ENCODE measurements around the gene HERC5.

DNA sequence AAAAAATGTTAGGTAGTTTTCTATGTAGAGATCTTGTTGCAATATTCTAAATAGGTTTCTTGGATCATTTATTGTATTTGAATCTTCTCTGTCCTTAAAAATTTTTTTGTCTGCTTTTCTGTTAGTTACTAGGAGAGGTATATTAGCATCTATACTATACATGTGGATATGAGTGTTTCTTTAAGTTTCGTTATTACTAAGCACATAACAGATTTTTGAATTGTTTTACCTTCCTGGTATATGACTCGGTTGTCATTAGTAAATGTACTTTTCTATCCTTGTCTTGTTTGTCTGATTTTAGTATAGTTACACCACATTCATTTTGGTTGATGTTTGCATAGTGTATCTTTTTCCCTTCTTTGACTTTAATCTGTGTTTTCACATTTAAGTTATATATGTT, 46.4 kb downstream of the HERC5 start:
- TF ChIP-seq, protein P1, sequence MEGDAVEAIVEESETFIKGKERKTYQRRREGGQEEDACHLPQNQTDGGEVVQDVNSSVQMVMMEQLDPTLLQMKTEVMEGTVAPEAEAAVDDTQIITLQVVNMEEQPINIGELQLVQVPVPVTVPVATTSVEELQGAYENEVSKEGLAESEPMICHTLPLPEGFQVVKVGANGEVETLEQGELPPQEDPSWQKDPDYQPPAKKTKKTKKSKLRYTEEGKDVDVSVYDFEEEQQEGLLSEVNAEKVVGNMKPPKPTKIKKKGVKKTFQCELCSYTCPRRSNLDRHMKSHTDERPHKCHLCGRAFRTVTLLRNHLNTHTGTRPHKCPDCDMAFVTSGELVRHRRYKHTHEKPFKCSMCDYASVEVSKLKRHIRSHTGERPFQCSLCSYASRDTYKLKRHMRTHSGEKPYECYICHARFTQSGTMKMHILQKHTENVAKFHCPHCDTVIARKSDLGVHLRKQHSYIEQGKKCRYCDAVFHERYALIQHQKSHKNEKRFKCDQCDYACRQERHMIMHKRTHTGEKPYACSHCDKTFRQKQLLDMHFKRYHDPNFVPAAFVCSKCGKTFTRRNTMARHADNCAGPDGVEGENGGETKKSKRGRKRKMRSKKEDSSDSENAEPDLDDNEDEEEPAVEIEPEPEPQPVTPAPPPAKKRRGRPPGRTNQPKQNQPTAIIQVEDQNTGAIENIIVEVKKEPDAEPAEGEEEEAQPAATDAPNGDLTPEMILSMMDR (IDR thresholded peaks at IDR 0.05 in 2 of 3, conservative IDR thresholded peaks at IDR 0.05 in 1 of 3; ENCODE audit: borderline replicate concordance in 1 of 3, insufficient read depth in 1 of 3, low read depth in 2 of 3, low read length in 2 of 3): no peak
- TF ChIP-seq ELF1 (IDR thresholded peaks at IDR 0.05; ENCODE audit: borderline replicate concordance, low read depth) (no peak), EZH2 (IDR thresholded peaks at IDR 0.05) (no peak), ZNF274 (IDR thresholded peaks at IDR 0.05; ENCODE audit: low read depth, low read length) (no peak), RAD21 (IDR thresholded peaks at IDR 0.05; ENCODE audit: low read depth) (no peak), POLR2A (IDR thresholded peaks at IDR 0.05; ENCODE audit: borderline replicate concordance, extremely low read depth, insufficient read depth, insufficient read length) (no peak), FOSL1 (IDR thresholded peaks at IDR 0.05; ENCODE audit: low read depth) (no peak), ZFX (IDR thresholded peaks at IDR 0.05) (no peak), TCF7L2 (IDR thresholded peaks at IDR 0.05; ENCODE audit: borderline replicate concordance, extremely low read depth, insufficient read depth, insufficient read length) (no peak), SP1 (IDR thresholded peaks at IDR 0.05; ENCODE audit: low read depth) (no peak)
- TF ChIP-seq, protein P2, sequence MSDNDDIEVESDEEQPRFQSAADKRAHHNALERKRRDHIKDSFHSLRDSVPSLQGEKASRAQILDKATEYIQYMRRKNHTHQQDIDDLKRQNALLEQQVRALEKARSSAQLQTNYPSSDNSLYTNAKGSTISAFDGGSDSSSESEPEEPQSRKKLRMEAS (IDR thresholded peaks at IDR 0.05): no peak
